ENCODE measurements around the gene TCN2.

Gene TCN2

GRCh38 chr22:30568137-30568805 is 38.7 kb upstream of the TCN2 start:
- no peaks in the 10 kb centered on the region for H3K36me3 ChIP-seq (ENCODE audit: control insufficient read depth, insufficient read depth, low read length)
- H3K27me3 ChIP-seq (ENCODE audit: control insufficient read depth, insufficient read depth, low read length), result no peaks in the 10 kb centered on the region
- peaks cover 17% of the 10 kb centered on the region for H3K4me1 ChIP-seq (ENCODE audit: control insufficient read depth, insufficient read depth, low read length)
- no peaks in the 10 kb centered on the region for H3K9me3 ChIP-seq (ENCODE audit: control insufficient read depth, low read length)
- no peak overlapping the region for H3K4me3 ChIP-seq (ENCODE audit: low read length)
- H3K9ac ChIP-seq (ENCODE audit: low read length), result no peak overlapping the region

- H3K9me3 ChIP-seq (ENCODE audit: control insufficient read depth, low read length), result no peaks in the 10 kb centered on the region
- H3K4me1 ChIP-seq (ENCODE audit: control insufficient read depth, insufficient read depth, low read length), result peaks cover 25% of the 10 kb centered on the region
- no peak overlapping the region for H3K4me3 ChIP-seq (ENCODE audit: low read length)
- H3K9ac ChIP-seq (ENCODE audit: low read length), result no peak overlapping the region
- H3K36me3 ChIP-seq (ENCODE audit: control insufficient read depth, insufficient read depth, low read length), result no peaks in the 10 kb centered on the region
- no peaks in the 10 kb centered on the region for H3K27me3 ChIP-seq (ENCODE audit: control insufficient read depth, insufficient read depth, low read length)
These were observed 37.2 kb upstream of the TCN2 start for GRCh38 chr22:30569674-30570202.

GRCh38 chr22:30572210-30572609 is 34.8 kb upstream of the TCN2 start:
- H3K27me3 ChIP-seq (ENCODE audit: control insufficient read depth, insufficient read depth, low read length), result no peaks in the 10 kb centered on the region
- peak overlapping the region; percentile 12 for H3K9ac ChIP-seq (ENCODE audit: low read length)
- no peaks in the 10 kb centered on the region for H3K9me3 ChIP-seq (ENCODE audit: control insufficient read depth, low read length)
- H3K4me3 ChIP-seq (ENCODE audit: low read length), result no peak overlapping the region
- H3K4me1 ChIP-seq (ENCODE audit: control insufficient read depth, insufficient read depth, low read length), result peaks cover 40% of the 10 kb centered on the region
- H3K36me3 ChIP-seq (ENCODE audit: control insufficient read depth, insufficient read depth, low read length), result no peaks in the 10 kb centered on the region

- no peaks in the 10 kb centered on the region for H3K36me3 ChIP-seq (ENCODE audit: control insufficient read depth, insufficient read depth, low read length)
- peaks cover 40% of the 10 kb centered on the region for H3K4me1 ChIP-seq (ENCODE audit: control insufficient read depth, insufficient read depth, low read length)
- no peaks in the 10 kb centered on the region for H3K27me3 ChIP-seq (ENCODE audit: control insufficient read depth, insufficient read depth, low read length)
- peak overlapping the region; percentile 44 for H3K9ac ChIP-seq (ENCODE audit: low read length)
- peak overlapping the region; percentile 68 for H3K4me3 ChIP-seq (ENCODE audit: low read length)
- H3K9me3 ChIP-seq (ENCODE audit: control insufficient read depth, low read length), result no peaks in the 10 kb centered on the region
These were observed 34.0 kb upstream of the TCN2 start for GRCh38 chr22:30572840-30573593.

- H3K9me3 ChIP-seq (ENCODE audit: control insufficient read depth, low read length), result no peaks in the 10 kb centered on the region
These were observed 33.3 kb upstream of the TCN2 start for GRCh38 chr22:30573594-30574094.

GRCh38 chr22:30574095-30574981 is 32.6 kb upstream of the TCN2 start, which contains the start of gene GAL3ST1:
TSS of gene GAL3ST1 (minus strand) at chr22:30574665. CDS start at chr22:30557392, 17,273 bp downstream.
- no peaks in the 10 kb centered on the region for H3K27me3 ChIP-seq (ENCODE audit: control insufficient read depth, insufficient read depth, low read length)
- H3K4me1 ChIP-seq (ENCODE audit: control insufficient read depth, insufficient read depth, low read length), result peaks cover 40% of the 10 kb centered on the region
- H3K36me3 ChIP-seq (ENCODE audit: control insufficient read depth, insufficient read depth, low read length), result peaks cover 4% of the 10 kb centered on the region
- H3K9me3 ChIP-seq (ENCODE audit: control insufficient read depth, low read length), result no peaks in the 10 kb centered on the region
- H3K4me3 ChIP-seq (ENCODE audit: low read length), result peak within 1 kb of the TSS; percentile 68
- peak within 1 kb of the TSS; percentile 80 for H3K9ac ChIP-seq (ENCODE audit: low read length)

More at GRCh38 chr22:30573594-30574094, 33.3 kb upstream of the TCN2 start:
- Histone ChIP-seq H3K4me3 (ENCODE audit: low read length) (peak overlapping the region; percentile 68), H3K9ac (ENCODE audit: low read length) (peak overlapping the region; percentile 80), H3K4me1 (ENCODE audit: control insufficient read depth, insufficient read depth, low read length) (peaks cover 40% of the 10 kb centered on the region), H3K27me3 (ENCODE audit: control insufficient read depth, insufficient read depth, low read length) (no peaks in the 10 kb centered on the region), H3K36me3 (ENCODE audit: control insufficient read depth, insufficient read depth, low read length) (no peaks in the 10 kb centered on the region)

- peaks cover 40% of the 10 kb centered on the region for H3K4me1 ChIP-seq (ENCODE audit: control insufficient read depth, insufficient read depth, low read length)
- H3K27me3 ChIP-seq (ENCODE audit: control insufficient read depth, insufficient read depth, low read length), result no peaks in the 10 kb centered on the region
- no peaks in the 10 kb centered on the region for H3K9me3 ChIP-seq (ENCODE audit: control insufficient read depth, low read length)
- H3K36me3 ChIP-seq (ENCODE audit: control insufficient read depth, insufficient read depth, low read length), result peaks cover 7% of the 10 kb centered on the region
- H3K9ac ChIP-seq (ENCODE audit: low read length), result peak overlapping the region; percentile 32
- H3K4me3 ChIP-seq (ENCODE audit: low read length), result no peak overlapping the region
These were observed 31.8 kb upstream of the TCN2 start for GRCh38 chr22:30574997-30575671.

- H3K36me3 ChIP-seq (ENCODE audit: control insufficient read depth, insufficient read depth, low read length), result peaks cover 9% of the 10 kb centered on the region
- H3K4me1 ChIP-seq (ENCODE audit: control insufficient read depth, insufficient read depth, low read length), result peaks cover 40% of the 10 kb centered on the region
- H3K9me3 ChIP-seq (ENCODE audit: control insufficient read depth, low read length), result no peaks in the 10 kb centered on the region
- no peaks in the 10 kb centered on the region for H3K27me3 ChIP-seq (ENCODE audit: control insufficient read depth, insufficient read depth, low read length)
- no peak overlapping the region for H3K9ac ChIP-seq (ENCODE audit: low read length)
- H3K4me3 ChIP-seq (ENCODE audit: low read length), result no peak overlapping the region
These were observed 31.1 kb upstream of the TCN2 start for GRCh38 chr22:30575859-30576258.

GRCh38 chr22:30578481-30578880 is 28.5 kb upstream of the TCN2 start:
- H3K4me3 ChIP-seq (ENCODE audit: low read length), result no peak overlapping the region
- no peak overlapping the region for H3K9ac ChIP-seq (ENCODE audit: low read length)
- no peaks in the 10 kb centered on the region for H3K9me3 ChIP-seq (ENCODE audit: control insufficient read depth, low read length)
- peaks cover 24% of the 10 kb centered on the region for H3K4me1 ChIP-seq (ENCODE audit: control insufficient read depth, insufficient read depth, low read length)
- no peaks in the 10 kb centered on the region for H3K27me3 ChIP-seq (ENCODE audit: control insufficient read depth, insufficient read depth, low read length)
- peaks cover 13% of the 10 kb centered on the region for H3K36me3 ChIP-seq (ENCODE audit: control insufficient read depth, insufficient read depth, low read length)

- H3K27me3 ChIP-seq (ENCODE audit: control insufficient read depth, insufficient read depth, low read length), result no peaks in the 10 kb centered on the region
- peaks cover 7% of the 10 kb centered on the region for H3K4me1 ChIP-seq (ENCODE audit: control insufficient read depth, insufficient read depth, low read length)
- H3K36me3 ChIP-seq (ENCODE audit: control insufficient read depth, insufficient read depth, low read length), result peaks cover 14% of the 10 kb centered on the region
- no peak overlapping the region for H3K4me3 ChIP-seq (ENCODE audit: low read length)
- H3K9me3 ChIP-seq (ENCODE audit: control insufficient read depth, low read length), result no peaks in the 10 kb centered on the region
- H3K9ac ChIP-seq (ENCODE audit: low read length), result no peak overlapping the region
These were observed 26.1 kb upstream of the TCN2 start for GRCh38 chr22:30580896-30581295.

GRCh38 chr22:30582051-30582450 is 24.9 kb upstream of the TCN2 start:
- H3K9me3 ChIP-seq (ENCODE audit: control insufficient read depth, low read length), result no peaks in the 10 kb centered on the region
- H3K4me1 ChIP-seq (ENCODE audit: control insufficient read depth, insufficient read depth, low read length), result no peaks in the 10 kb centered on the region
- no peaks in the 10 kb centered on the region for H3K27me3 ChIP-seq (ENCODE audit: control insufficient read depth, insufficient read depth, low read length)
- H3K9ac ChIP-seq (ENCODE audit: low read length), result no peak overlapping the region
- H3K36me3 ChIP-seq (ENCODE audit: control insufficient read depth, insufficient read depth, low read length), result peaks cover 17% of the 10 kb centered on the region
- H3K4me3 ChIP-seq (ENCODE audit: low read length), result no peak overlapping the region
